GOT3 (cell line): Measurements from ENCODE around the gene CRHBP.

Experiments used
- DNase-seq: peaks from one replicate; lab custom pipeline; 2025; ENCODE audit warnings: mixed read lengths; lab: John Stamatoyannopoulos, UW

CRHBP gene

DNA sequence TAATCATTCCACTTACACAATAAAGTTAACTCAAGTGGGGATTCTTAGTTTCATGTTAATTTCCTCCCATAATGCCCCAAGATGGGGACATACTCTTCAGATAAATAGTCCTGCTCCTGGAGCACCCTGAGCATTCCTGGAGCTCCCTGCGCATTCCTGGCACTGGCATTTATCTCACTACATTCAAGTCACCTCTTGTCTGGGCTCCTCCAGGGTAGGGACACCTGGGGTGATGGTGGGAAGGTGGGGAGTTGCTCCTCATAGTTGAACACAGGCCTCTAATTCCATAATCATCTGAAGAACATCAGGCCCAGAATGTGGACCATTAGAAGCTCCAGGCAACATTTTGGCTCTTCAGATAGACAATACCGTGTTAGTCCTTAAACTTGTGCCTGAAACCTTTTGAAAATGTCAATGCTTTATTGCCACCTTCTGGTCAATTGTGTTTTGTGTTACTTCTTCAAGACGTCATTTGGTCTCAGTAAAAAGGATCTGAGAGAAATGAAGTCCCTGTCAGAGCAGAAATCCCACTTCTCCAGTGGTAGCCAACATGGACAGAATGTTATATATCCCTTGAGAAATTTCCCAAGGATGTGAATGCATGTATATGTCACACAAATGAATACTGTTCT, 63.2 kb downstream of the CRHBP start:
- no peak for DNase-seq

DNA sequence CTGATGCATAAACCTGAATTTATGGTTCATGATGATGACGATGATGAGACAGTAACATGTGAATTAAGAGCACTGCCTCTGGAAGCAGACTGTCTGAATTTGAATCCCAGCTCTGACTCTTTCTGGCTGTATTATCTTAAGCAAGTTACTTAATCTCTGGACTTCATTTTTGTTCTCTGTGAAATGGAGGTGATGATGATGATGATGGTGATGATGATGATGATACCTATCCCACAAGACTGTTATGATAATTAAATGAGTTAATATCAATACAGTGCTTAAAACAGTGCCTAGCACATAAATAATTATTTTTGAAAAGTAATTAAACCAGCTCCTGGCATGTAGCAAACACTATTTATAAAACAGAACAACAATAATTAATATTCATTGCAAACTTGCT, 64.1 kb downstream of the CRHBP start:
- no peak for DNase-seq

DNA sequence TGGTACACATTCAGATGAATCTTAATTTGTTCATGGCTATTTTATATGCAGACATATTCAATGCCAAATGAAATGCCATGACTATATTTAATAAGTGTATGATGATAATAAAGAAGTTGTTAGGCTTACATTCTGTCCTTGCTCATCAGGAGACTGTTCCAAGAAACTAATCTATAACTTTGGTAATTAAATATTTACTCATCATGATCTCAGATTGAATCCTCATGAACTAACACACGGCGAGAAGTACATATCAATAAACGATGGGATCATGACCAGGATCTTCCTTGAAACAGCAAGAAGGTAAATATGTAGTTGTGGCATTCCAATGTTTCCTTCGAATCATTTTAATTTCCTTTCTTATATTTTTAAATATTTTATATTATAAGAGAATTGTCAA, 64.8 kb downstream of the CRHBP start:
- no peak for DNase-seq
